Measurements from ENCODE around the gene DDX25.

DNA sequence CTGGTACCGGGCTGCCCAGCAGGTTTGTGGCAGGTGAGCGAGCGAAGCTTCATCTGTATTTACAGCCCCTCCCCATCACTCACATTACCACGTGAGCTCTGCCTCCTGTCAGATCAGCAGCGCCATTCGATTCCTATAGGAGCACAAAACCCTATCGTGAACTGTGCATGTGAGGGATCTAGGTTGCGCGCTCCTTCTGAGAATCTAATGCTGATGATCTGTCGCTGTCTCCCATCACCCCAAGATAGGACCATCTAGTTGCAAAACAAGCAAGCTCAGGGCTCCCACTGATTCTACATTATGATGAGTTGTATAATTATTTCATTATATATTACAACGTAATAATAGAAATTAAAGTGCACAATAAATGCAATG, 25.8 kb downstream of the DDX25 start:
- TF ChIP-seq EZH2 (IDR thresholded peaks at IDR 0.05; ENCODE audit: borderline replicate concordance) = no peak
- TF ChIP-seq, protein P1, sequence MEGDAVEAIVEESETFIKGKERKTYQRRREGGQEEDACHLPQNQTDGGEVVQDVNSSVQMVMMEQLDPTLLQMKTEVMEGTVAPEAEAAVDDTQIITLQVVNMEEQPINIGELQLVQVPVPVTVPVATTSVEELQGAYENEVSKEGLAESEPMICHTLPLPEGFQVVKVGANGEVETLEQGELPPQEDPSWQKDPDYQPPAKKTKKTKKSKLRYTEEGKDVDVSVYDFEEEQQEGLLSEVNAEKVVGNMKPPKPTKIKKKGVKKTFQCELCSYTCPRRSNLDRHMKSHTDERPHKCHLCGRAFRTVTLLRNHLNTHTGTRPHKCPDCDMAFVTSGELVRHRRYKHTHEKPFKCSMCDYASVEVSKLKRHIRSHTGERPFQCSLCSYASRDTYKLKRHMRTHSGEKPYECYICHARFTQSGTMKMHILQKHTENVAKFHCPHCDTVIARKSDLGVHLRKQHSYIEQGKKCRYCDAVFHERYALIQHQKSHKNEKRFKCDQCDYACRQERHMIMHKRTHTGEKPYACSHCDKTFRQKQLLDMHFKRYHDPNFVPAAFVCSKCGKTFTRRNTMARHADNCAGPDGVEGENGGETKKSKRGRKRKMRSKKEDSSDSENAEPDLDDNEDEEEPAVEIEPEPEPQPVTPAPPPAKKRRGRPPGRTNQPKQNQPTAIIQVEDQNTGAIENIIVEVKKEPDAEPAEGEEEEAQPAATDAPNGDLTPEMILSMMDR (IDR thresholded peaks at IDR 0.05; ENCODE audit: poor library complexity) = no peak

Data from hepatocyte (in vitro differentiated cells).